ENCODE results near the gene FHOD1. TPM values are rescaled to one million over a fixed set of nuclear protein-coding genes. Genes with fewer than 3 reads are reported as not detected.

Gene FHOD1
- total RNA-seq, 1 donor from 2014 or later: 50.4 TPM

GRCh38 chr16:67226295-67226803, 20.9 kb downstream of the FHOD1 start:
- Mint-ChIP-seq H3K4me3 (peak overlapping the region; percentile 100), H3K27ac (peak overlapping the region; percentile 99), H3K36me3 (ENCODE audit: low read depth) (peaks cover 45% of the 10 kb centered on the region), H3K27me3 (no peaks in the 10 kb centered on the region), H3K9me3 (no peaks in the 10 kb centered on the region), H3K4me1 (peaks cover 27% of the 10 kb centered on the region)
- POLR2A ChIA-PET: interaction anchor here (0.6 to 5.1 kb wide), 18 partner anchors 9 to 859 kb away, joined by 3 to 120 read pairs (median 4); partner anchors contain the start of genes ATP6V0D1, CIAO2B, E2F4 and FBXL8
- CTCF ChIA-PET: interaction anchor here (0.6 to 2.4 kb wide), 8 partner anchors 18 to 144 kb away, joined by 3 to 12 read pairs (median 4); partner anchors contain the start of gene FHOD1
- ATAC-seq (ENCODE audit: low read depth) (no peak), DNase-seq (no peak)
- intact Hi-C loops (cut with micrococcal nuclease): loop anchor here (1.0 to 2.0 kb wide), 5 partner anchors 21 to 68 kb away; partner anchors contain the start of genes E2F4, FBXL8, FHOD1 and MATCAP1
- no peak for TF ChIP-seq CTCF (IDR thresholded peaks at IDR 0.05)

- H3K4me3 Mint-ChIP-seq: no peak overlapping the region
- peaks cover 27% of the 10 kb centered on the region for H3K4me1 Mint-ChIP-seq
- H3K36me3 Mint-ChIP-seq (ENCODE audit: low read depth): peaks cover 23% of the 10 kb centered on the region
- POLR2A ChIA-PET: no interaction called here
- no peak overlapping the region for H3K27ac Mint-ChIP-seq
- TF ChIP-seq CTCF (IDR thresholded peaks at IDR 0.05): no peak
- CTCF ChIA-PET: no interaction called here
- intact Hi-C loops (cut with micrococcal nuclease): no loop called here
- H3K9me3 Mint-ChIP-seq: no peaks in the 10 kb centered on the region
- ATAC-seq (ENCODE audit: low read depth) (no peak), DNase-seq (no peak)
- H3K27me3 Mint-ChIP-seq: no peaks in the 10 kb centered on the region
Measured at GRCh38 chr16:67223992-67224391, 23.3 kb downstream of the FHOD1 start.

- Mint-ChIP-seq H3K27ac (no peak overlapping the region), H3K4me1 (no peaks in the 10 kb centered on the region), H3K36me3 (ENCODE audit: low read depth) (no peaks in the 10 kb centered on the region), H3K9me3 (no peaks in the 10 kb centered on the region), H3K4me3 (no peak overlapping the region), H3K27me3 (no peaks in the 10 kb centered on the region)
- no peak for DNase-seq
- TF ChIP-seq CTCF (IDR thresholded peaks at IDR 0.05): no peak
- intact Hi-C loops (cut with micrococcal nuclease): no loop called here
- CTCF ChIA-PET: no interaction called here
- POLR2A ChIA-PET: interaction anchor here (0.6 to 0.8 kb wide), 2 partner anchors 11 to 111 kb away, joined by 3 read pairs; no protein-coding TSS in a partner anchor
- ATAC-seq (ENCODE audit: low read depth): no peak
Measured at GRCh38 chr16:67216612-67217490, 30.4 kb downstream of the FHOD1 start.

GRCh38 chr16:67215706-67216105, 31.6 kb downstream of the FHOD1 start:
- Mint-ChIP-seq H3K4me3 (no peak overlapping the region), H3K4me1 (no peaks in the 10 kb centered on the region), H3K27ac (no peak overlapping the region), H3K9me3 (no peaks in the 10 kb centered on the region), H3K36me3 (ENCODE audit: low read depth) (no peaks in the 10 kb centered on the region), H3K27me3 (no peaks in the 10 kb centered on the region)
- DNase-seq: no peak
- POLR2A ChIA-PET: no interaction called here
- TF ChIP-seq CTCF (IDR thresholded peaks at IDR 0.05): no peak
- CTCF ChIA-PET: no interaction called here
- ATAC-seq (ENCODE audit: low read depth): no peak
- intact Hi-C loops (cut with micrococcal nuclease): no loop called here

All from activated B cell treated with CpG ODN at 0.5 μM for 24 hours (primary cell).